ENCODE data around the gene SMARCA5. TPM values are rescaled to one million over a fixed set of nuclear protein-coding genes. Genes with fewer than 3 reads are reported as not detected.

The SMARCA5 gene
- total RNA-seq, 1 experiment from 2014 or later, result 107 TPM

DNA sequence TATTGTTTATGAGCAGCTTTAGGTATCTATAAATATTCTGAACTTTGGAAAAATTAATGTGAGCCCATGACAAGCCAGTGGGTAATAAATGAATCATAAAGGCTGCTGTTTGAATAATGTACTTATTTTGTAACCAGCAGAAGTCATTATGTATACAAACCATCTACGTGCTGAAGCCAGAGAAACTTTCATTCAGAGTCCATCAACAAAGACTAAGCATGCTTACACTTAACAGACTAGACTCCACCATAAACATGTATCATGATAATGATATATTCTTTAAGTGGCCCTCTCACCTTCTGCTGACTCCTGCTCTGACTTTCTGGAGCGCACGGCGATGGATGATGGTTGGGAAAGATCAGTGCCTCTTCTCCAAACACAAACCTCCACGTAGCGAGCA lies 72.0 kb downstream of the SMARCA5 start:
- no peak overlapping the region for H3K9ac ChIP-seq (ENCODE audit: extremely low read depth, insufficient read length, low read length)
- H2BK20ac ChIP-seq (ENCODE audit: low read depth, low read length, poor library complexity, severe bottlenecking), result no peak overlapping the region
- no peaks in the 10 kb centered on the region for H3K9me3 ChIP-seq (ENCODE audit: control insufficient read depth, low read depth, low read length)
- H2BK5ac ChIP-seq (ENCODE audit: insufficient read length, low read length), result no peak overlapping the region
- no peak overlapping the region for H3K4me3 Mint-ChIP-seq
- H3K79me2 ChIP-seq (ENCODE audit: insufficient read depth, low read length), result no peaks in the 10 kb centered on the region
- H3K4me1 Mint-ChIP-seq, result peaks cover 4% of the 10 kb centered on the region in 2 experiments; a peak in 2 of 4 replicates
- H3K27ac ChIP-seq (ENCODE audit: insufficient read length, low read depth, low read length), result no peak overlapping the region
- H2AK5ac ChIP-seq (ENCODE audit: insufficient read length, low read length), result no peak overlapping the region
- H2BK12ac ChIP-seq (ENCODE audit: insufficient read length, low read depth, low read length), result no peak overlapping the region
- no peak overlapping the region for H2BK15ac ChIP-seq (ENCODE audit: low read depth, low read length)
- H3K27me3 Mint-ChIP-seq (ENCODE audit: low read depth), result no peaks in the 10 kb centered on the region; the same call in 1 of the 2 replicates
- H3K23me2 ChIP-seq (ENCODE audit: insufficient read length, low read depth, low read length, poor library complexity, severe bottlenecking), result no peaks in the 10 kb centered on the region
- H3K4ac ChIP-seq (ENCODE audit: low read depth, low read length), result no peak overlapping the region
- no peaks in the 10 kb centered on the region for H3K79me1 ChIP-seq (ENCODE audit: insufficient read depth, low read depth, low read length, poor library complexity, severe bottlenecking)
- no peaks in the 10 kb centered on the region for H3K27me3 ChIP-seq (ENCODE audit: insufficient read depth, low read length)
- TF ChIP-seq, protein P1, sequence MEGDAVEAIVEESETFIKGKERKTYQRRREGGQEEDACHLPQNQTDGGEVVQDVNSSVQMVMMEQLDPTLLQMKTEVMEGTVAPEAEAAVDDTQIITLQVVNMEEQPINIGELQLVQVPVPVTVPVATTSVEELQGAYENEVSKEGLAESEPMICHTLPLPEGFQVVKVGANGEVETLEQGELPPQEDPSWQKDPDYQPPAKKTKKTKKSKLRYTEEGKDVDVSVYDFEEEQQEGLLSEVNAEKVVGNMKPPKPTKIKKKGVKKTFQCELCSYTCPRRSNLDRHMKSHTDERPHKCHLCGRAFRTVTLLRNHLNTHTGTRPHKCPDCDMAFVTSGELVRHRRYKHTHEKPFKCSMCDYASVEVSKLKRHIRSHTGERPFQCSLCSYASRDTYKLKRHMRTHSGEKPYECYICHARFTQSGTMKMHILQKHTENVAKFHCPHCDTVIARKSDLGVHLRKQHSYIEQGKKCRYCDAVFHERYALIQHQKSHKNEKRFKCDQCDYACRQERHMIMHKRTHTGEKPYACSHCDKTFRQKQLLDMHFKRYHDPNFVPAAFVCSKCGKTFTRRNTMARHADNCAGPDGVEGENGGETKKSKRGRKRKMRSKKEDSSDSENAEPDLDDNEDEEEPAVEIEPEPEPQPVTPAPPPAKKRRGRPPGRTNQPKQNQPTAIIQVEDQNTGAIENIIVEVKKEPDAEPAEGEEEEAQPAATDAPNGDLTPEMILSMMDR (conservative IDR thresholded peaks at IDR 0.05), result no peak
- peaks cover 16 to 19% of the 10 kb centered on the region in 2 experiments; a peak in 4 of 5 replicates for H3K9me3 Mint-ChIP-seq
- H3K36me3 Mint-ChIP-seq (ENCODE audit: insufficient read depth in 1 of 3, low read depth in 3 of 3), result peaks cover 0 to 10% (median 3%) of the 10 kb centered on the region in 3 experiments; a peak in 4 of 7 replicates
- no peak overlapping the region for H4K91ac ChIP-seq (ENCODE audit: insufficient read length, low read depth, low read length)
- no peak overlapping the region for H3K23ac ChIP-seq (ENCODE audit: insufficient read length, low read depth, low read length)
- no peak overlapping the region for H3K27ac Mint-ChIP-seq
- H3K4me2 ChIP-seq (ENCODE audit: insufficient read depth, insufficient read length, low read length), result no peak overlapping the region
- no CpG with 5 or more reads among the region's 6 CpGs for WGBS (ENCODE audit: extremely low coverage, insufficient read length, low lambda C conversion rate)
- H3K14ac ChIP-seq (ENCODE audit: insufficient read depth, low read length), result no peak overlapping the region
- H2BK120ac ChIP-seq (ENCODE audit: low read depth, low read length, poor library complexity, severe bottlenecking), result no peak overlapping the region
- H4K20me1 ChIP-seq (ENCODE audit: control insufficient read depth, insufficient read depth, insufficient read length), result no peaks in the 10 kb centered on the region
- no peak overlapping the region for H3K56ac ChIP-seq (ENCODE audit: insufficient read length, low read depth, low read length)
- no peak overlapping the region for H3T11ph ChIP-seq (ENCODE audit: low read length)
- H2AFZ ChIP-seq (ENCODE audit: low read length), result no peak overlapping the region
- no peaks in the 10 kb centered on the region for H3K4me1 ChIP-seq (ENCODE audit: insufficient read depth, low read length)
- H4K5ac ChIP-seq (ENCODE audit: insufficient read length, low read depth, low read length), result no peak overlapping the region
- DNase-seq, result no peak
- H3K18ac ChIP-seq (ENCODE audit: insufficient read length, low read depth, low read length), result no peak overlapping the region
- H4K8ac ChIP-seq (replicated peaks; ENCODE audit: insufficient read length, low read depth, low read length), result no peak overlapping the region

Measured in H9 (cell line).